Rectal smooth muscle tissue (tissue), 1 donor: ENCODE data around the gene HIKESHI.

Experiments
- H3K27ac ChIP-seq: one replicate; pipeline ENCODE4 v1.7.0; 2013; ENCODE audit warnings: low read depth, low read length, inconsistent platforms
- H3K27me3 ChIP-seq: one replicate; pipeline ENCODE4 v1.7.0; 2013; ENCODE audit warnings: low read length; ENCODE audit not compliant: control insufficient read depth, insufficient read depth
- H3K36me3 ChIP-seq: one replicate; pipeline ENCODE4 v1.7.0; 2013; ENCODE audit warnings: low read length; ENCODE audit not compliant: control insufficient read depth, insufficient read depth
- H3K4me1 ChIP-seq: one replicate; pipeline ENCODE4 v1.7.0; 2013; ENCODE audit warnings: low read length; ENCODE audit not compliant: control insufficient read depth, insufficient read depth
- H3K4me3 ChIP-seq: one replicate; pipeline ENCODE4 v1.7.0; 2013; ENCODE audit warnings: low read length
- H3K9ac ChIP-seq: one replicate; pipeline ENCODE4 v1.7.0; 2013; ENCODE audit warnings: low read length

The HIKESHI gene

GRCh38 chr11:86302092-86302793 is at the start of gene HIKESHI:
HIKESHI (plus strand) TSS chr11:86302240; CDS start chr11:86302449, 209 bp downstream.
- H3K4me1 ChIP-seq = peaks cover 11% of the 10 kb centered on the region
- peak within 1 kb of the TSS; percentile 95 for H3K9ac ChIP-seq
- H3K4me3 ChIP-seq = peak within 1 kb of the TSS; percentile 99
- H3K27me3 ChIP-seq = no peaks in the 10 kb centered on the region
- H3K36me3 ChIP-seq = no peaks in the 10 kb centered on the region
- H3K27ac ChIP-seq = peak within 1 kb of the TSS; percentile 88

- H3K9ac ChIP-seq = no peak overlapping the region
- H3K36me3 ChIP-seq = peaks cover 4% of the 10 kb centered on the region
- no peaks in the 10 kb centered on the region for H3K27me3 ChIP-seq
- no peak overlapping the region for H3K27ac ChIP-seq
- no peak overlapping the region for H3K4me3 ChIP-seq
- H3K4me1 ChIP-seq = peaks cover 4% of the 10 kb centered on the region
Measured at GRCh38 chr11:86255896-86256295, 46.1 kb upstream of the HIKESHI start.

- Histone ChIP-seq H3K4me1 (peaks cover 4% of the 10 kb centered on the region), H3K4me3 (no peak overlapping the region), H3K27ac (no peak overlapping the region), H3K27me3 (no peaks in the 10 kb centered on the region), H3K9ac (no peak overlapping the region), H3K36me3 (peaks cover 8% of the 10 kb centered on the region)
Measured at GRCh38 chr11:86256608-86257007, 45.4 kb upstream of the HIKESHI start.

DNA sequence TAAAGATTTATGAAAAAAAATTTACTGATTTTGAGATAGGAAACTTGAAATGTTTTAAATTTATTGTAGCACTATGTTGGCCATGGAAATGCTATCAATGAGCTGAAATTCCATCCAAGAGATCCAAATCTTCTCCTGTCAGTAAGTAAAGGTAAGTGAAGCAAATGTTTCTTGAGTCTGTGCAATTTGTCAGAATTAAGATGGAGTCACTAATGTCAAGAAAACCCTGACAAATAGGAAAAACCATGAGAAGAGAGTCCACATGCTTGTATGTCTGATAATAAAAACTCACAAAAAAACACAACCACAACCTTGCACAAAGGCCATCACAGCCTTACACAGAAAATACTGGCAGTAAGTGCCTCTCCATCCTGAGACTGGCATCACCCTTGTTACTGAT is 44.6 kb upstream of the HIKESHI start:
- Histone ChIP-seq H3K9ac (no peak overlapping the region), H3K4me3 (no peak overlapping the region), H3K36me3 (peaks cover 8% of the 10 kb centered on the region), H3K27ac (no peak overlapping the region), H3K27me3 (no peaks in the 10 kb centered on the region), H3K4me1 (peaks cover 4% of the 10 kb centered on the region)

- Histone ChIP-seq H3K4me1 (peaks cover 4% of the 10 kb centered on the region), H3K4me3 (no peak overlapping the region), H3K27me3 (no peaks in the 10 kb centered on the region), H3K27ac (no peak overlapping the region), H3K9ac (no peak overlapping the region), H3K36me3 (peaks cover 8% of the 10 kb centered on the region)
Measured at GRCh38 chr11:86259730-86260129, 42.3 kb upstream of the HIKESHI start.

DNA sequence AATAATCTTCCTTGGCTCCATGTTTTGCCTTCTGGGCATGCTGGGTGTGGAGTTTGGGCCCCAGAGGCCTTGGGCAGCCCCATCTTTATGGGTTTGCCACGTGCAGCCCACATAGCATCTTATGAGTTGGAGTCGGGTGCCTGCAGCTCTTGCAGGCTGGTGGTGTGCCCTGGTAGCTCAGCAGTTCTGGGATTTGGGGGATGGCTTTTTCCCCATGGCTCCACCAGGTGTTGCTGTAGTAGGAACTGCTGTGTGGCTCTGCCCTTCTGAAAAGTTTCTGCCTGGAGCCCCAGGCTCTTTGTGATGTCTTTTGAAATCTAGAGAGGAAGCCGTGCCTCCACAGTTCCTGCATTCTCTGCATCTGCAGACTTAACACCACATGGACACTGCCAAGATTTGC is 40.7 kb upstream of the HIKESHI start:
- Histone ChIP-seq H3K4me1 (peaks cover 4% of the 10 kb centered on the region), H3K27me3 (no peaks in the 10 kb centered on the region), H3K9ac (no peak overlapping the region), H3K27ac (no peak overlapping the region), H3K36me3 (peaks cover 8% of the 10 kb centered on the region), H3K4me3 (no peak overlapping the region)

DNA sequence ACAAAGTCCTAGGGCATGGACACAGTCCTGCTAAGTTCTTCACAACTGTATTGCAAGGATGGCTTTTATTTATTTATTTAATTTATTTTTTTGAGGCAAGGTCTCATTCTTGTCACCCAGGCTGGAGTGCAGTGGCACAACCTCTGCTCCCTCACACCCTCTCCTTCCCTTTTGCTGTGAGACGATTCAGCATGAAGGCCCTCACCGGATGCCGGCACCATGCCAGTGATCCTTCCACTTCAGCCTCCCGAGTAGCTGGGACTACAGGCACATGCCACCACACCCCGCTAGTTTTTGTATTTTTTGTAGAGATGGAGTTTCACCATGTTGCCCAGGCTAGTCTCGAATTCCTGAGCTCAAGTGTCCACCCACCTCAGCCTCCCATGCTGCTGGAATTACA is 39.7 kb upstream of the HIKESHI start:
- H3K4me3 ChIP-seq = no peak overlapping the region
- no peaks in the 10 kb centered on the region for H3K27me3 ChIP-seq
- H3K36me3 ChIP-seq = peaks cover 8% of the 10 kb centered on the region
- H3K9ac ChIP-seq = no peak overlapping the region
- H3K4me1 ChIP-seq = peaks cover 4% of the 10 kb centered on the region
- no peak overlapping the region for H3K27ac ChIP-seq

DNA sequence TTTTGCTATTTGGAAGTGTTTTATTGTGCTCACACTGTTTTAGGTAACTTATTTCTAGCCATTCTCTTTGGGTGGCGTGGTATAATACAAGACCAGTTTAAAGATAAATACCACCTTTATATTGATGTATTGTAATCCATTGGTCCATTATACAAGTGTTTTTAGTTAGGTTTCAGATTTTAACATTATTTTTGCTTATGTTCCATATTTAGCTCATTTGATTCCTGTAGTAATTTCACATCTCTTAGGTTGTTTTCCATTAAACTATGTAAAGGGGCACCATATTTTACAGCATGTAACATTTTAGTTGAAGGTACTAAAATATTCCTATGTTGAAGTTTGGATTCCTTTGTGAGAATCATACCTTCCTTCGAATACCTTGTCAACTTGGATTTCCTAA is 37.4 kb upstream of the HIKESHI start:
- H3K4me1 ChIP-seq = no peaks in the 10 kb centered on the region
- no peak overlapping the region for H3K9ac ChIP-seq
- peaks cover 6% of the 10 kb centered on the region for H3K36me3 ChIP-seq
- H3K27me3 ChIP-seq = no peaks in the 10 kb centered on the region
- no peak overlapping the region for H3K4me3 ChIP-seq
- H3K27ac ChIP-seq = no peak overlapping the region

DNA sequence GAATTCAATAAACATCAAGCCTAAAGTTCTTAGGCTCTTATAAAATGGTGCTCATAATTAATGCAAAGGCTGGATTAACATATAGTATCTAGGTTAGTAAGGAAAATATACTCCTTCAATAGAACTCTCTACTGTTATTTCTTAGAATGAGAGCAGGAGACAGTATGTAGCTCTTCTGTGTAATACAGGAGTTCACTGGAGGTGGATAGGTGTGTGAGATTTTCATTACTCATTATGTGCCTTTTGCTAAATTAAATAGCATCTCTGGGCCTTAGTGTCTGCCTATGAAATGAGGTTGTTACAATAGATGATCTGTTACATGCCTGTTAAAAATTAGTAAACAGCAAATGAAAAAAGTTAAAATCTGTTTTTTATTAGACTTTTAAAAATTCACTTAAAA is 36.8 kb upstream of the HIKESHI start:
- Histone ChIP-seq H3K36me3 (peaks cover 6% of the 10 kb centered on the region), H3K4me1 (no peaks in the 10 kb centered on the region), H3K27ac (no peak overlapping the region), H3K27me3 (no peaks in the 10 kb centered on the region), H3K4me3 (no peak overlapping the region), H3K9ac (no peak overlapping the region)

- Histone ChIP-seq H3K4me3 (no peak overlapping the region), H3K27me3 (no peaks in the 10 kb centered on the region), H3K27ac (no peak overlapping the region), H3K9ac (no peak overlapping the region), H3K36me3 (peaks cover 2% of the 10 kb centered on the region), H3K4me1 (no peaks in the 10 kb centered on the region)
Measured at GRCh38 chr11:86269645-86270044, 32.4 kb upstream of the HIKESHI start.

GRCh38 chr11:86274503-86274902 is 27.5 kb upstream of the HIKESHI start:
- no peak overlapping the region for H3K27ac ChIP-seq
- no peaks in the 10 kb centered on the region for H3K4me1 ChIP-seq
- no peak overlapping the region for H3K4me3 ChIP-seq
- no peaks in the 10 kb centered on the region for H3K27me3 ChIP-seq
- no peaks in the 10 kb centered on the region for H3K36me3 ChIP-seq
- H3K9ac ChIP-seq = no peak overlapping the region

DNA sequence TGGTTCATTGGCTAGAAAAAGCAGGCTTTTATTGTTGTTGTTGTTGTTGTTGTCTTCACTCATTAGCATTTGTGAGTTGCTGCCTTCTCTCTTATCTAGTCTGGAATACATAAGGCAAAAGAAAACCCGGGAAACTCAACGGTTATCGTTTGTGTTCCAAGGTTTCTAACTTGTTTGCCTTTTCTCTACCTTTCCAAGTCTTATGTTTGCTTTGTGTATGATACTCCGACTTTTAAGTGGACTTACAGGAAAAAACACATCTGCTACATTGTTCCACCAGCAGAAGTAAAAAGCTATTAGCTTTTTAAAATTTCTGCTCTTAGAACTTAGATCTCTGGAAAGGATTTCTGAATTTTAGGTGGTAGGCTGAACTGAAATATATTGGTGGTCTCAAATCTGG is 27.0 kb upstream of the HIKESHI start:
- H3K27ac ChIP-seq = no peak overlapping the region
- peaks cover 4% of the 10 kb centered on the region for H3K36me3 ChIP-seq
- H3K4me1 ChIP-seq = no peaks in the 10 kb centered on the region
- no peaks in the 10 kb centered on the region for H3K27me3 ChIP-seq
- no peak overlapping the region for H3K9ac ChIP-seq
- H3K4me3 ChIP-seq = no peak overlapping the region
